Activated CD4-positive, alpha-beta T cell treated with anti-CD3 and anti-CD28 coated beads, Interleukin-2, Interleukin-4, amounts not matched to agents 100 ng/mL and 50 ng/mL, durations not matched to agents 16 hours and 8 hours (primary cell): ENCODE measurements around the gene FMO3.

ENCODE experiments used
- DNase-seq: peaks from one replicate; pipeline ENCODE4 v3.0.0-alpha.2; 2020; ENCODE audit warnings: low spot score

Gene FMO3

DNA sequence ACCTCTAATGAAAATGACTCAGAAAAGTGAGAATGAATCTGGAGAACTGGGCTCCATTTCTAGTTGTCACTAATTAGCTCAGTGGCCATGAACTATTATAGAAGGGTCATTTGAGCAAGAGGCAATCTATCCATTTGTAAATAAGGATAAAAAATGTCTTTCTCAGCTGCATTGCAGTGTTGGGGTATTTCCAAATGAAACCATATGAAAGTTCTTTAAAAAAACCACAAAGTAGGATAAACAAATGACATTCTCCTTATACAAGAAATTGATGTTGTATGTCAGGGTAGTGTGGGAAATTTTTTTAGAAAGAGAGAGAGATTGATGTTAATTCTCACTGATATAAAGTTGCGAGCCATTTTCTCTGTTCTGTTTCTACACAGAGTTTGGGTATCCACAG is 26.0 kb downstream of the FMO3 start:
- DNase-seq: no peak

DNA sequence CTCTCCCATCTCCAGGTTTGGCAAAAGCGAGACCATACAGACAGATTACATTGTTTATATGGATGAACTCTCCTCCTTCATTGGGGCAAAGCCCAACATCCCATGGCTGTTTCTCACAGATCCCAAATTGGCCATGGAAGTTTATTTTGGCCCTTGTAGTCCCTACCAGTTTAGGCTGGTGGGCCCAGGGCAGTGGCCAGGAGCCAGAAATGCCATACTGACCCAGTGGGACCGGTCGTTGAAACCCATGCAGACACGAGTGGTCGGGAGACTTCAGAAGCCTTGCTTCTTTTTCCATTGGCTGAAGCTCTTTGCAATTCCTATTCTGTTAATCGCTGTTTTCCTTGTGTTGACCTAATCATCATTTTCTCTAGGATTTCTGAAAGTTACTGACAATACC is 26.4 kb downstream of the FMO3 start:
- no peak for DNase-seq

DNA sequence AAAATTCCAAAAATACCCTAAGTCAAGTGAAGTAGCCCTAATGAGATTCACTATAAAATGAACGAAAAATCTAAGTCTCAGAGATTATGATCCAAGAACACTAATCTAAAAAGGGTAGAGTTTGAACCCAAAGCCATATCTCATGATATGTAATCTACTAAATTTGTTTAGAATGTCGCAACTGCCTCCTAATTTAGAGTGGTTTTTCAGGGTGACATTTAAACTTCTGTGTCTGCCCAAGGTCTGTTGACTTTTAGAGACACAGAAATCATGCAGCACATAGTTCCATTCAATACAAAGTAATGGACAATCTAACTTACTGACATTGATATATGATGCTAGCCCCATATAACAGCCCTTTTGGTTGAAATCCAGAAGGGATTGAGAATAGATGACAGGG is 28.9 kb downstream of the FMO3 start:
- no peak for DNase-seq

DNA sequence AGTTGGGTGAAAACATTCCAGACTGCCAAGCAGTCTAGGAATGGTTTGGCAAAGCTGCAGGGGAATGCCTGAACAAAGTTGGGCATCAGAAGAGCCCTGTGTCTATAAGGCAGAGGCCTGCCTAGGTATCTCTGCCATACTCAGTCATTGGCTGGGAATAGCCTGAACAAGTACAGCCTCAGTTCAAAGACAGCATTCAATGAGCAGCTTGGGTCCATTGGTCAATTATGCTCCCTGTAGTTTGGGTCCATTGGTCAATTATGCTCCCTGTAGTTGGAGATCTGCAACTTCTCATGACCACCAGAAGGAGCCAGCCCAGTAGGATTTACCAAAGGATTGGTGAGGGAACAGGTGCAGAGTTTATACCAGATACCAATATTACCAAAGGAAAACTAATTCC is 31.6 kb downstream of the FMO3 start:
- DNase-seq: no peak

DNA sequence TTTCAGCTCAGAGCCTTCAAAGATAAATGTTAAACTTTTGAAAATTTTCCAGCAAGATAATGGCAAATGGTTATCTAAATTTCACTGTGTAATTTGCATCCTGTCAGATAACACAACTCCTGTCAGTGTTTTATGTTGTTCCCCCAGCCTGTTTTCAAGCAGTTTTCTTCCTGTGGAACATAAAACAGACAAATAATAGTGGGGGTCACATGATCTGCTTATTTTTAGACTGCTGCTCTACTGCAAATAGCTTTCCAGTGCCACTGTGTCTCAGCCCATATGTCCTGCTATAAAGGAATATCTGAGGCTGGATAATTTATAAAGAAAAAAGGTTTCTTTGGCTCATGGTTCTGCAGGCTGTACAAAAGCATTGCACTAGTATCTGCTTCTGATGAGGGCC is 32.2 kb downstream of the FMO3 start:
- DNase-seq: no peak

DNA sequence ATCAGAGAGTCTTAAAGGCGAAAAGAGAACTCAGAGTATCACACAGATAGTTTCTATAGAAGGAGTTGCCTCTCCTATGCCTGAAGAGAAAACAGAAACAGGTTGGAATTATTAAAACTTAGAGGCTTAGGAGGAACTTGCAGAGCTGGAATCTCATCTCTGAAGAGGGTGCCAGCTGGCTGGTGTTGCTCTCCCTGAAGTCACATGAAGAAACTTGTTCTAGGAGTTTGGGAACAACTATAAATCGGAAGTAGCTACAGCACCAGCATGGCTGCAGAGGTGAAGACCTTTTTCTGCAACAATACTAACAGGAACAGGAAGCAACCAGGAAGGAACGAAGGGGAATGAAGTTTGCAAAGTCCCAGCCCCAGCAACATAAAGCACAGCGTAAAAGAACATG is 35.8 kb downstream of the FMO3 start:
- DNase-seq: no peak

DNA sequence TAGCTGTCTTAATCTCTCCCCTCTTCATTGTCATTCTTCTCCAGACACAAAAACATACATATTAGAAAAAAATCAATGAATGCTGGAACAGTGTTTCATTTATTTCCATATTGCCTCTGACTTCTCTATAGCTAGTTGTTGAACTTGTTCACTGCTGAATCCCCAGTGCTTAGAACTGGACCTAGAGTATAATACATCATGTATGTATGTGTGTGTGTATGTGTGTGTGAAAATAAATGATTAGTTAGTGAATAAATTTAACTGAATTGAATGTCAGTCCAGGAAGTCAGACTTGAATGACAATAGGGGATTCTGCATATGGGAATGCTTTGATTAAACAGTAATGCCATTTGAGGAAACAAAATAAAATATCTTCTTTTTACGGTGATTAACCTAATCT is 36.4 kb downstream of the FMO3 start:
- no peak for DNase-seq

DNA sequence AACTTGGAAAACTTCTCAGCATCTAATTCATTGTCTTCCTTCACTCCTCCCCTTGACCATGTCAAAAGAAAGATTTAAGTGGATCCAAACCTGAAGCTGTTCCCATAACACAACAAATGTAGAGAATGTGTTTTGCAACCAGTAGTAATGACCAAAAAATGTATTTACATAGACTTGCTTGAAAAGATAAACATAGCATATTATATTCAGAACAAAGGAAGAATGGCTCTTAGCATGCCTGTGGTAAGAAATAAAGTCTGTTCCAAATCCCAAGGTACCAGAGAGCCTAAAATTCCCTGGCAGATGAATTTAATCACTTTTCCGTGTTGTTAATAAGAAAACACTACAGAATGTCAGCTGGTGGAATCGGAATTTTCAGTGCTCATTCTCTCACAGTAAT is 36.8 kb downstream of the FMO3 start:
- no peak for DNase-seq

DNA sequence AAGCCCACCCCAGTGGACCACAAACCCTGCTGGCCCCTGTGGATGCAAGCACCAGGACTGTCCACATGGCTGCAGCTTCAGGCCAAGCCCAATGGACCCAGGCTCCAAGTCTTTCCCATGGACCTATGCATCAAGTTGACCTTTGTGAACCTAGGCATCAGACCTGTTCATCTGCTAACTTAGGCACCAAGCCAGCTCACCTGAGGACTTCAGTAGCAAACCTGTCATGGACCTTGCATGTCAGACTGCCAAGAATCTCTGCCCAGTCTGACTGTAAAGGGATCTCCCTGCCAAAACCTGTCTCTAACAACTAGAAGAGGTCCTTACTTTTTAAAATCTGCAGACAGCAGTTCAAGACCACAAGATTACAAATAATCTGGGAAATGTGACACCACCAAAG is 37.8 kb downstream of the FMO3 start:
- no peak for DNase-seq

DNA sequence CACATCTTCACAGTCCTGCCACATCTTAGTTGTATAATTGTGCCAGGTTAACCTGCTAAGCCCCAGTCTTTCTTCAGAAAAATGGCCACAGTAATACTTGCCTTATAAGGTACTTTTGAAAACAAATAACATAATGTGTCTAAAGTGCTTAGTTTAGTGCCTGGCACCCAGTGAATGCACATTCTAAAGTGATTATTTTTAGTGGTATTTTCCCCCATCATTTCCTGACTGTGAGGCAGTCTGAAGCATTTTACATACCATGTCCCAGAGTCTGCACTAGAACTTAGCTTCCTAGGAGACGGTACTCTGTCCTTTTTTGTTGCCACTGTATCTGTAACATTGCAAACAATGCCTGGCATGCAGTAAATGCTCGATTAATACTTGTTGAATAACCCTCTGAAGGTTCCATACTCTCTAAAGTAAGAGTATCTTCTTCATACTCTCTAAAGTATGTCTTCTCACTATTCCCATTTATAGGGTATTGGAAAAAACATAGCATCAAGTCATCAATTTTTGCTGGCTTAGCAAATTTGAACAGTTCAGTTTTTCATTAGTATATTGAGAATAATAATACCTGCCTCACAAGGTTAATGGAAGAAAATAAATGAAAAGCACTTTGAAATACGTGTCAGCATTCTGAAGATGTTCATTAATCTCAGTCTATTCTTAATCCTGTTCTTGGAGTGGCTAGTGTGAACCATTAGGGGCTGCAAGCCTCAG is 43.7 kb downstream of the FMO3 start:
- no peak for DNase-seq

DNA sequence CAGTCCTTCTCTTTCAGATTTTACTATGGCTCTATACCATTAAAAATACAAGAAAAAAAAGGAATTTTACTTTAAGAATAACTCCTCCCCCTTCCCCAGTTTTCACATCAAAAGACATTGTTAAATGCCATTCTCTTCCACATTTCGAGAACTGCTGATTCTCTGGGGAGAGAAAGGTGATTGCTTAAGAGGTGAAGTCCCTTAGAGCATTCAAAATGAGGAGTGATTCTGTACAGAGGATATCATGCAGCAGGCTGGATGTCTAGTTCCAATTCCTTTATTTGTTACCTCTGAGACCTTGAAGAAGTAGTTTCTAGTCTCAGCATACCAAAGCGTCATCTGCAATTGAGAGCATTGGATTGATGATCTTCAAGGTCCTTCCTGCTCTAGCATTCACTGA is 46.9 kb downstream of the FMO3 start:
- DNase-seq: no peak

DNA sequence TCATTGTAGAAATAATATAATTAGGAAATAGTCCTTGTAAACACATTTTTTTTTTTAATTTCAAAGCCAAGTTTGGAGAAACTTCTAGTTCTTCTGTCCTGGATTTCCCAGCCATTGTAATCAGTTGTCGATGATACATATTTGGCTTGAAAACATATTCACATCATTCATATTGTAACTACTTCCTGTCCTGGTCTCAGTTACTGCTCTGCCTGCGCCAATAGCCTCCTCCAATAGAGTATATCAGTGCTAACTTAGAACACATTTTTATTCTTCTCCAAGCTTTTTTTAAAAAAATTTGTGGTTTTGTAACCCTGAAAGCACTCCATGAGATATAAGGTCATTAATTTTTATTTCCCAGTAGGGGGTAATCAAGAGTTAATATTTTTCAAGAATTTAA is 48.3 kb downstream of the FMO3 start:
- no peak for DNase-seq

DNA sequence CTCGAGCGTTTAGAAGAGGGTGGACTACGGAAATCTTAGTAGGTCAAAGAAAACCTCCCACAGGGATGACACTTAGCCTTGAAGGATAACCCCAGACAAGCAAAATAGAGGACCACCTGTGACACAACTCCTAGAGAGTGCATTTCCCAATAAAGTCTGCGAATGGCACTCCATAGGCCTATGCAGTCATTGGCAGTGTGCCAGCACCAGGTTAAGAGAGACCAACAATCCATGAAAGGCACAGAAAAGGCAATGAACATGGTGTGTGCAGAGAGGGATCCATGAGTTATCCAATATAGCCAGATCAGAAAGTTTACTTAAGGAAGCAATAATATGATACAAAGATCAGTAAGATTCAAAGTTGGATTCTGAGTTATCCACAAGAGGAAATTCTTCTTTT is 49.2 kb downstream of the FMO3 start:
- DNase-seq: no peak

DNA sequence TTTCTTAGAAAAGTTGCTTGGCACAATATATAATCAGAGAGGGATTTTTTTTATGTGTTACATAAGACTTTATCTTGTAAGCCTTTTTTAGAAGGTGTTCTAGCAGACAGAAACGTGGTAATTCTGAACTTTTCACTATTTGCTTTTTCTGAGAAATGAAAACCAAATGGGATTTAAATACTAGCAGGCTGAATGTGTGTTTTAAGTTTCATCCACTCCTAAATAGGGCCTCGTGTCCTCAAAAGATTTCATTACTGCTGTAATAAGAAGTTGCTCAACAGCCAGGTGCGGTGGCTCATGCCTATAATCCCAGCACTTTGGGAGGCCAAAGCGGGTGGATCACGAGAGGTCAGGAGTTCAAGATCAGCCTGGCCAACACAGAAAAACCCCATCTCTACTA is 49.7 kb downstream of the FMO3 start:
- no peak for DNase-seq

DNA sequence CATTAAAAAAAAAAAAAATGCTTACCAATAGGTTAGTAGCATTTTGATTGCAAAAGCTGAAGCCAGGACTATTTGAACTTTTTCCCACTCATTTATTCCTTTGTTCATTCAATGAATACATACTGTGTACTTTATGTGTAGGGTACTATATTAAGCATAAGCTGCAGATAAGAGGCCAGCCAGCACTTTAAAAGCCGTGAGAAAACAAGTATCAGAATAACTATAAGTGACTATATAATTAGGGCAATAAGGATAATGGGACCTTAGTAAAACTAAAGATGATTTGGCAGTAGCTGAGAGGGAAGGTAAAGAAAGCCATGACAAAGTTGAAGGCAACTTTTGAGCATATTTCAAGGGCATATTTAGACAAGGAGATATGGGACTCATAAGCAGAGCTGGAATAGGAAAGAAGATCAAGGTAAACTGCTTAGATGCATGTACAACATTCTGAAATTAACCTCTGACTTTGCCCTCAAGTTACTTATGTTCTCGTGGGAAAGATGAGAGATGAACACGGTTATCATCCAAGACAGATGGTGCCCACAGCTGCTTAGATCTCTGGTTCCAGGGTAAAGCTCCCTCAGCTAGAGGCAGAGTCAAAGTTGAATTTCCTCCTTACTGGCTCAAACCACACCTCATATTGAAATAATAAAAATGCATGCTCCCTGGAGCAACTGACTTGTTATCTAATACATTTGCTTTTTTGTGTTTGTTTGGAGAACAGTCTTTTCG is 50.4 kb downstream of the FMO3 start:
- no peak for DNase-seq

DNA sequence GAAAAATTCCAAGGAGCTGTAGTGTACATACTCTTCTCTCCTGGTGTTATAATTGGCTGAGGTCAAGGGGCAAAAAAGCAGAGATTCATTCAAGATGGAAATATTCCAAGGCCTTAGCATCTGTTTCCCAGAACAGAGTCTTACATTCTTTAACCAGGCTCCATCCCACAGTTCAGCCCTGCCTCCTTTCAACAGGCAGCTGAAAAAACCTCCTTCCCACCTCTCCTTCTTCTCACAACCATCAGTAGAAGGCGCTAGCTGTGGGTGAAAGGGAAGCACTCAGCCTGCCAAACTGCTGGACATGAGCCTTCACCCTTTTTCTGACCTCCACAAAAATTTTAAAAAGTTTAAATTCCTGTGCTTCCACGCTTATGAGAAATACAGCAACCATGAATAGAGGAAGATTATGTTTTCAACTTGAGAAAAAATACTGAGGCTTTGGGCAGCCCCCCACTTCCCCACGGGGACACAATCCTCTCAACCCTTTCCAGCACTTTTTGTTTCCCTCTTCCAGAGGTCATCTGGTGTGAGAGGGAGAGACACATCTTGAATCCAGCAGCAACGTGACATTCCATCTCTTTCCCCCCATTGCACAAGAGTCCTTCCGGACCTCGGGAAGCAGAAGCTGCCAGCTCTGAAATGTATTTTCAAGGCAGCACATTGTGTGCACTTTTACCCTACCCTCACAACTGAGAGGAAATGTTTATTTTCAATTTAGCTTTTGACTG is 51.1 kb downstream of the FMO3 start:
- DNase-seq: no peak

DNA sequence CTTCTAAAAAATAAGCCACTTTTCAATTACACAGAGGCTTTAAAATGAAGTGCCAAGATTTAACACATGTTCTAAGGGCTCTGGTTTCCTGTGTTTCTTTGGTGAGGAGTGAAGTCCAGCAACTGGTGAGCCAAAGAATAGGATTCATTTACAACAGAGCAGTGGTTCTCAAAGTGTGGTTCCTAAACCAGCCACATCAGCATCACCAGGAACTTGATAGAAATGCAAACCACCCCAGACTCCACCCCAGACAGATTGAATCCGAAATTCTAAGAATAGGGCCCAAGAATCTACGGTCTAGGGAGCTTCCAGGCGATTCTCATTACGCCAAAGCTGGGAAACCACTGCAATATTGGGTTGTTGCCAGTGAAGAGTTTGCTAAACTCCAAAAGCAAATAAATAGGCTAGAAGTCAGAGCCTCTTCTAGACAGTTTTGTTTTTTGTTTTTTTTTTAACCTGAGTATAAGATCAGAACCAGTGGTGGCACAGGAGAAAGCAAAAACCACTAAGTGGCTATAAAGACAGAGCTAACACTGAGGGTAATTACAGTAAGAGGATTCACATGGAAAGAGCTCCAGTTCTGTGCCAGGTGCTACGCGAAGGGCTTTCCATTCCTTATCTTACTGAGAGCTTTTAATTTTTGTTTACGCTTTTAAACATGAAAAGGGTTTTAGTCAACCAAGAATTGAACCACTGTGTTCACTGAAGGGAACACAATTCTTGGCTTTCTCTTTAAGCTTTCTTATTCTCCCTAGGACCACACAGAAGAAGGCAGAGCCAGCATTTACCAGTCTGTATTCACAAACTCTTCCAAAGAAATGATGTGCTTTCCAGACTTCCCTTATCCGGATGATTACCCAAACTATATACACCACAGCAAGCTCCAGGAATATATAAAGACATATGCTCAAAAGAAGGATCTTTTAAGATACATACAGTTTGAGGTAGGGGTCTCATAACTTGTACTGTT is 52.0 kb downstream of the FMO3 start:
- no peak for DNase-seq

DNA sequence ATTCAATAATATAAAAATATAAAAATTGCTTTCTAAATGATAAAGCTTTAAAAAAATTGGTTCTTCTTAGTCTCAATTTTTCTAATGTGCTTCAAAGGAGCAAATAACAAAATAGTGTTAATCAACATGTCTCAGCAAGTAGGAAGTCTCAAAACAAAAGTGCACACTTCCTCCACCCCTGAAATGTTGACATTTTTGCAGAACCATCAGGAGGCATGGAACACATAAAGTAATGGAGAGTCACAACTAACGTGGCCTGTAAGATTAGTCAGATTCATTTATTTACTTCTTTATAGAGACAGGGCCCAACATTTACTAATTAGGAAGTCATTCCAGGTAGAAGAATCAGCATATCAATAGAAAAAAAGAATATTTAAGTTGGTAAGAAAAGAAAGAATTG is 59.5 kb downstream of the FMO3 start:
- no peak for DNase-seq

DNA sequence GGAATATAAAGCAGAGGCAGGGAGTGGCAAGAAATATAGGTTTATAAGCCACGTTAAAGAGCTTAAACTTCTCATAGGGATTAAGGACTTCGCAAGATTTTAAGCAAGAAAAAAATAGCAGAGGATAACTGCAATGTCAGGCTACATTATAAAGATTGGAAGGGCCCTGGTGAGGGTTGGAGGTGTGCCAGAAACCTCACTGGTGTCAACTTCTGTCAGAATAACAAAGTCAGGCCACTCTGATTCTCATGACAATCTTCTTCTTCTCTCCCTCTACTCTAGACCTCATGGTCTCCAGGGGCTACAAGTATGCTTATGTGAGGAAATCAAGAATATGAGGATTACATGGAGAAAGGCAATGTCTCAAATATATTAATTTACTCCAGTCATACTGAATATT is 61.8 kb downstream of the FMO3 start:
- DNase-seq: no peak

DNA sequence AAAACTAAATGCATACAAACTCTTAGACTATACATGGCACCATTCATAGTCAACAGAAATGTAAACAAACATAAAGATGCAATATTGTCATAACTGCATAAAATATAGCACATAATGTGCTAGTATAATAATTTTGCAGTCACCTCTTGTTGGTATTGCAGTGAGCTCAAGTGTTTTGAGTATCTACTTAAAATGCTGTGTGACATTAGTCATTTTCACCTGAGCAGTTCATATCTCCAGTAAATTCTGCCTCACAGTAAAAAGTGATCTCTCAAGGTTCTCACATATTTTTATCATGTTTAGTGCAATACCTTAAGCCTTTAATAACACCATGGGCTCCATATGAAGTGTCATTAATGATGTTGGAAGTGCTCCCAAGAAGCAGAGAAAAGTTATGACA is 64.8 kb downstream of the FMO3 start:
- DNase-seq: no peak

DNA sequence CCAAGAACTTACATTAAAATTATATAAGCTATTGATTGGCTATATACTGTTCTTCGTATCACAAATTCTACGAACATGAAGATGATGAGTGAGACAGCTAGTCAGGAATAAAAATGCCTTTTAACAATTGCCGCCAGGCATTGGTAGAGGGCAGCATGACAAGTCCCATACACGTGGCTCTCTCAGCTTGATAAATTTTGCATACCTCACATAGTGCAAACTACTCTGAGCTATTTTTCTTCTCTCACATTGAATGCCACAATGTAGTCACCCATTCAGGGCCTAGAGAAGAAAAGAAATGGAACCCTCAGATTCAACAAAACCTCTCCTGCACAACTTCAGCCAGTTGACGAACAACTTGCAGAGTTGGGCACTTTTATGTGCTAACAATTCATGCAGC is 67.4 kb downstream of the FMO3 start:
- no peak for DNase-seq

DNA sequence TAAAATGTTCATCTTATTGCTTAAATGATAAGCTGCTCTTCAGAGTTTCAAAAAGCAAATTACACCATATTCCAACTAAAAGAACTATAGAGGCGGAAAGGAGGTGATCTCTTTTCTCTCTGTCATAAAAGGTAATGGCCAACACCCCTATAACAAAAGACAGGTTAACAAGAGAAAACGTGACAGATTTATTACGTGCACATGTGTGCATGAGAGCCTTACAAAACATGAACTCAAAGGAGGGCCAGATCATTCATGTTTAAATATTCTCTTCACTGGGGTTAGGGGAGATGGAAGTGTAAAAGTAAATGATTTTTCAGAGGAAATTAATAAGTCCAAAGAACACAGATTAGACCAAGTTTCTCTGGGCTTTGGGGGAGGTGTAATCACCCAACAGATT is 67.8 kb downstream of the FMO3 start:
- DNase-seq: no peak
